Panc1 (cell line): ENCODE results near the gene ACACB.

Source experiments
- CTCF ChIP-seq: fragments of 450-650 bp; IDR thresholded peaks from 2 replicates; pipeline ENCODE4 v1.5.1; 2017; ENCODE audit warnings: mild to moderate bottlenecking
- POLR2AphosphoS5 ChIP-seq: IDR thresholded peaks from 2 replicates; pipeline ENCODE4 v1.6.1; 2012; ENCODE audit warnings: mild to moderate bottlenecking, low read depth, low read length, moderate library complexity

GRCh38 chr12:109120095-109120494, 3.7 kb downstream of the ACACB start:
- TF ChIP-seq POLR2AphosphoS5 (no peak), CTCF (no peak)
